Measurements from ENCODE around the gene CNDP1.

CNDP1 gene

GRCh38 chr18:74582642-74583041 lies 48.3 kb downstream of the CNDP1 start:
- DNase-seq (ENCODE audit: low read depth) = no peak

GRCh38 chr18:74587441-74587840 lies 53.1 kb downstream of the CNDP1 start:
- DNase-seq (ENCODE audit: low read depth) = no peak

- no peak for DNase-seq (ENCODE audit: low read depth)
Observed at GRCh38 chr18:74589021-74589420, 54.7 kb downstream of the CNDP1 start.

- no peak for DNase-seq (ENCODE audit: low read depth)
Observed at GRCh38 chr18:74589811-74590210, 55.5 kb downstream of the CNDP1 start.

- no peak for DNase-seq (ENCODE audit: low read depth)
Observed at GRCh38 chr18:74590671-74591070, 56.4 kb downstream of the CNDP1 start.

GRCh38 chr18:74595431-74595830 lies 61.1 kb downstream of the CNDP1 start:
- DNase-seq (ENCODE audit: low read depth) = no peak

- DNase-seq (ENCODE audit: low read depth) = peak; percentile 48
Observed at GRCh38 chr18:74597034-74597661, 62.8 kb downstream of the CNDP1 start.

- DNase-seq (ENCODE audit: low read depth) = peak; percentile 88
Observed at GRCh38 chr18:74597662-74598349, 63.5 kb downstream of the CNDP1 start, which contains the start of gene ZNF407. Gene ZNF407, plus strand, starts transcription at chr18:74597870. Its CDS starts 33,150 bp downstream, at chr18:74631020.

GRCh38 chr18:74598350-74599001 lies 64.2 kb downstream of the CNDP1 start:
- peak; percentile 17 for DNase-seq (ENCODE audit: low read depth)

GRCh38 chr18:74604361-74604760 lies 70.1 kb downstream of the CNDP1 start:
- no peak for DNase-seq (ENCODE audit: low read depth)

GRCh38 chr18:74604774-74605173 lies 70.5 kb downstream of the CNDP1 start:
- DNase-seq (ENCODE audit: low read depth) = no peak

GRCh38 chr18:74608681-74609080 lies 74.4 kb downstream of the CNDP1 start:
- DNase-seq (ENCODE audit: low read depth) = no peak

GRCh38 chr18:74609535-74609934 lies 75.2 kb downstream of the CNDP1 start:
- no peak for DNase-seq (ENCODE audit: low read depth)

- DNase-seq (ENCODE audit: low read depth) = no peak
Observed at GRCh38 chr18:74610051-74610615, 75.8 kb downstream of the CNDP1 start.

- DNase-seq (ENCODE audit: low read depth) = no peak
Observed at GRCh38 chr18:74610860-74611259, 76.6 kb downstream of the CNDP1 start.

GRCh38 chr18:74611765-74612164 lies 77.5 kb downstream of the CNDP1 start:
- no peak for DNase-seq (ENCODE audit: low read depth)

GRCh38 chr18:74613381-74613780 lies 79.1 kb downstream of the CNDP1 start:
- DNase-seq (ENCODE audit: low read depth) = no peak

GRCh38 chr18:74616494-74616893 lies 82.2 kb downstream of the CNDP1 start:
- DNase-seq (ENCODE audit: low read depth) = no peak

GRCh38 chr18:74617486-74617885 lies 83.2 kb downstream of the CNDP1 start:
- DNase-seq (ENCODE audit: low read depth) = no peak

GRCh38 chr18:74622072-74622471 lies 87.8 kb downstream of the CNDP1 start:
- no peak for DNase-seq (ENCODE audit: low read depth)

GRCh38 chr18:74623047-74623816 lies 88.9 kb downstream of the CNDP1 start:
- DNase-seq (ENCODE audit: low read depth) = no peak

- no peak for DNase-seq (ENCODE audit: low read depth)
Observed at GRCh38 chr18:74624466-74624865, 90.2 kb downstream of the CNDP1 start.

All from stromal cell of bone marrow (primary cell).